Liver (tissue), 3 donors: ENCODE measurements around the gene DCAF11.

ENCODE experiments used
- EGR1 ChIP-seq, 2 donors: IDR thresholded peaks; 2 replicates each; pipeline ENCODE4 v1.6.1; 2016 to 2018; ENCODE audit warnings: antibody characterized with exemption in 2 of 2, low read depth in 2 of 2
- FOXA1 ChIP-seq: IDR thresholded peaks from 2 replicates; pipeline ENCODE4 v1.6.1; 2016; ENCODE audit warnings: antibody characterized with exemption
- GABPA ChIP-seq, 2 donors: IDR thresholded peaks in 1 of 2; conservative IDR thresholded peaks in 1 of 2; 2 replicates each; pipeline ENCODE4 v1.6.1; 2016; ENCODE audit warnings: antibody characterized with exemption in 2 of 2, mild to moderate bottlenecking in 1 of 2, moderate library complexity in 1 of 2
- RAD21 ChIP-seq, 2 donors: IDR thresholded peaks; 2 replicates each; pipeline ENCODE4 v1.6.1; 2016; ENCODE audit warnings: antibody characterized with exemption in 2 of 2, mild to moderate bottlenecking in 2 of 2
- RXRA ChIP-seq, 2 donors: IDR thresholded peaks; 2 replicates each; pipeline ENCODE4 v1.6.1; 2017 to 2018; ENCODE audit warnings: antibody characterized with exemption in 2 of 2, mild to moderate bottlenecking in 1 of 2
- SP1 ChIP-seq: IDR thresholded peaks from 2 replicates; pipeline ENCODE4 v1.6.1; 2018; ENCODE audit warnings: antibody characterized with exemption, mild to moderate bottlenecking
- TAF1 ChIP-seq: conservative IDR thresholded peaks from 2 replicates; pipeline ENCODE4 v1.6.1; 2016; ENCODE audit warnings: antibody characterized with exemption, mild to moderate bottlenecking
- YY1 ChIP-seq: IDR thresholded peaks from 2 replicates; pipeline ENCODE4 v1.6.1; 2016; ENCODE audit warnings: antibody characterized with exemption, mild to moderate bottlenecking
- TF ChIP-seq, protein P1 (sequence below): fragments of 150-350 bp; IDR thresholded peaks from 2 replicates; pipeline ENCODE4 v1.5.1; 2017; ENCODE audit warnings: improper control_type of control experiment, low read depth, low read length; ENCODE audit not compliant: missing input control
- TF ChIP-seq, protein P2 (sequence below): IDR thresholded peaks from 2 replicates; pipeline ENCODE4 v1.6.1; 2016; ENCODE audit warnings: antibody characterized with exemption, mild to moderate bottlenecking
- TF ChIP-seq, protein P3 (sequence below): IDR thresholded peaks from 2 replicates; pipeline ENCODE4 v1.6.1; 2016; ENCODE audit warnings: antibody characterized with exemption
- donor health status: healthy.
- donor health status: healthy.

DNA sequence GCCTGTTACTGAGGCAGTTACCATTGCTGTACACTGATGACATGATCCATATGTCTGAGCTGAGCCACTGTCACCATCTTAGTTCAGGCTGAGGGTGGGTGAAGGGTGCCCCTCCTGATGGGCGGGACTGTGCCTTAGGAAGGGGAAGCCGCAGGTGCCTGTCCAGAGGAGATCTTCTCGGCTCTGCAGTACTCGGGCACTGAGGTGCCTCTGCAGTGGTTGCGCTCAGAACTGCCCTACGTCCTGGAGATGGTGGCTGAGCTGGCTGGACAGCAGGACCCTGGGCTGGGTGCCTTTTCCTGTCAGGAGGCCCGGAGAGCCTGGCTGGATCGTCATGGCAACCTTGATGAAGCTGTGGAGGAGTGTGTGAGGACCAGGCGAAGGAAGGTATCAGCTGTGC is 36.4 kb downstream of the DCAF11 start:
- TF ChIP-seq, protein P1, sequence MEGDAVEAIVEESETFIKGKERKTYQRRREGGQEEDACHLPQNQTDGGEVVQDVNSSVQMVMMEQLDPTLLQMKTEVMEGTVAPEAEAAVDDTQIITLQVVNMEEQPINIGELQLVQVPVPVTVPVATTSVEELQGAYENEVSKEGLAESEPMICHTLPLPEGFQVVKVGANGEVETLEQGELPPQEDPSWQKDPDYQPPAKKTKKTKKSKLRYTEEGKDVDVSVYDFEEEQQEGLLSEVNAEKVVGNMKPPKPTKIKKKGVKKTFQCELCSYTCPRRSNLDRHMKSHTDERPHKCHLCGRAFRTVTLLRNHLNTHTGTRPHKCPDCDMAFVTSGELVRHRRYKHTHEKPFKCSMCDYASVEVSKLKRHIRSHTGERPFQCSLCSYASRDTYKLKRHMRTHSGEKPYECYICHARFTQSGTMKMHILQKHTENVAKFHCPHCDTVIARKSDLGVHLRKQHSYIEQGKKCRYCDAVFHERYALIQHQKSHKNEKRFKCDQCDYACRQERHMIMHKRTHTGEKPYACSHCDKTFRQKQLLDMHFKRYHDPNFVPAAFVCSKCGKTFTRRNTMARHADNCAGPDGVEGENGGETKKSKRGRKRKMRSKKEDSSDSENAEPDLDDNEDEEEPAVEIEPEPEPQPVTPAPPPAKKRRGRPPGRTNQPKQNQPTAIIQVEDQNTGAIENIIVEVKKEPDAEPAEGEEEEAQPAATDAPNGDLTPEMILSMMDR: no peak
- TF ChIP-seq EGR1 (IDR thresholded peaks at IDR 0.05; ENCODE audit: low read depth in 2 of 2): no peak
- TF ChIP-seq FOXA1: no peak
- TF ChIP-seq RXRA (IDR thresholded peaks at IDR 0.05): no peak
- no peak for TF ChIP-seq YY1
- TF ChIP-seq SP1: no peak
- TF ChIP-seq RAD21 (IDR thresholded peaks at IDR 0.05): no peak
- TF ChIP-seq, protein P2, sequence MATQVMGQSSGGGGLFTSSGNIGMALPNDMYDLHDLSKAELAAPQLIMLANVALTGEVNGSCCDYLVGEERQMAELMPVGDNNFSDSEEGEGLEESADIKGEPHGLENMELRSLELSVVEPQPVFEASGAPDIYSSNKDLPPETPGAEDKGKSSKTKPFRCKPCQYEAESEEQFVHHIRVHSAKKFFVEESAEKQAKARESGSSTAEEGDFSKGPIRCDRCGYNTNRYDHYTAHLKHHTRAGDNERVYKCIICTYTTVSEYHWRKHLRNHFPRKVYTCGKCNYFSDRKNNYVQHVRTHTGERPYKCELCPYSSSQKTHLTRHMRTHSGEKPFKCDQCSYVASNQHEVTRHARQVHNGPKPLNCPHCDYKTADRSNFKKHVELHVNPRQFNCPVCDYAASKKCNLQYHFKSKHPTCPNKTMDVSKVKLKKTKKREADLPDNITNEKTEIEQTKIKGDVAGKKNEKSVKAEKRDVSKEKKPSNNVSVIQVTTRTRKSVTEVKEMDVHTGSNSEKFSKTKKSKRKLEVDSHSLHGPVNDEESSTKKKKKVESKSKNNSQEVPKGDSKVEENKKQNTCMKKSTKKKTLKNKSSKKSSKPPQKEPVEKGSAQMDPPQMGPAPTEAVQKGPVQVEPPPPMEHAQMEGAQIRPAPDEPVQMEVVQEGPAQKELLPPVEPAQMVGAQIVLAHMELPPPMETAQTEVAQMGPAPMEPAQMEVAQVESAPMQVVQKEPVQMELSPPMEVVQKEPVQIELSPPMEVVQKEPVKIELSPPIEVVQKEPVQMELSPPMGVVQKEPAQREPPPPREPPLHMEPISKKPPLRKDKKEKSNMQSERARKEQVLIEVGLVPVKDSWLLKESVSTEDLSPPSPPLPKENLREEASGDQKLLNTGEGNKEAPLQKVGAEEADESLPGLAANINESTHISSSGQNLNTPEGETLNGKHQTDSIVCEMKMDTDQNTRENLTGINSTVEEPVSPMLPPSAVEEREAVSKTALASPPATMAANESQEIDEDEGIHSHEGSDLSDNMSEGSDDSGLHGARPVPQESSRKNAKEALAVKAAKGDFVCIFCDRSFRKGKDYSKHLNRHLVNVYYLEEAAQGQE: no peak
- TF ChIP-seq TAF1: no peak
- TF ChIP-seq GABPA (IDR thresholded peaks at IDR 0.05 in 1 of 2, conservative IDR thresholded peaks at IDR 0.05 in 1 of 2): no peak
- TF ChIP-seq, protein P3, sequence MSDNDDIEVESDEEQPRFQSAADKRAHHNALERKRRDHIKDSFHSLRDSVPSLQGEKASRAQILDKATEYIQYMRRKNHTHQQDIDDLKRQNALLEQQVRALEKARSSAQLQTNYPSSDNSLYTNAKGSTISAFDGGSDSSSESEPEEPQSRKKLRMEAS: no peak
